ENCODE results near the gene UPP2.

UPP2 gene

GRCh38 chr2:158104903-158105302, 3.2 kb downstream of the UPP2 start:
- DNase-seq (ENCODE audit: low read depth): no peak

- DNase-seq (ENCODE audit: low read depth): no peak
Observed at GRCh38 chr2:158112992-158113391, 11.3 kb downstream of the UPP2 start.

GRCh38 chr2:158113741-158114295, 12.1 kb downstream of the UPP2 start:
- no peak for DNase-seq (ENCODE audit: low read depth)

- DNase-seq (ENCODE audit: low read depth): no peak
Observed at GRCh38 chr2:158114516-158114915, 12.8 kb downstream of the UPP2 start.

GRCh38 chr2:158115202-158115767, 13.6 kb downstream of the UPP2 start:
- no peak for DNase-seq (ENCODE audit: low read depth)

GRCh38 chr2:158116936-158117335, 15.3 kb downstream of the UPP2 start:
- no peak for DNase-seq (ENCODE audit: low read depth)

- no peak for DNase-seq (ENCODE audit: low read depth)
Observed at GRCh38 chr2:158120102-158120501, 18.4 kb downstream of the UPP2 start.

GRCh38 chr2:158120664-158121641, 19.3 kb downstream of the UPP2 start:
- no peak for DNase-seq (ENCODE audit: low read depth)

- DNase-seq (ENCODE audit: low read depth): no peak
Observed at GRCh38 chr2:158124896-158125295, 23.2 kb downstream of the UPP2 start.

GRCh38 chr2:158125756-158126498, 24.3 kb downstream of the UPP2 start:
- no peak for DNase-seq (ENCODE audit: low read depth)

- no peak for DNase-seq (ENCODE audit: low read depth)
Observed at GRCh38 chr2:158127380-158127804, 25.7 kb downstream of the UPP2 start.

- DNase-seq (ENCODE audit: low read depth): no peak
Observed at GRCh38 chr2:158128168-158128973, 26.7 kb downstream of the UPP2 start.

GRCh38 chr2:158129037-158129436, 27.4 kb downstream of the UPP2 start:
- no peak for DNase-seq (ENCODE audit: low read depth)

GRCh38 chr2:158130832-158131473, 29.3 kb downstream of the UPP2 start:
- no peak for DNase-seq (ENCODE audit: low read depth)

GRCh38 chr2:158131483-158131912, 29.8 kb downstream of the UPP2 start:
- no peak for DNase-seq (ENCODE audit: low read depth)

- no peak for DNase-seq (ENCODE audit: low read depth)
Observed at GRCh38 chr2:158131919-158132566, 30.4 kb downstream of the UPP2 start.

- no peak for DNase-seq (ENCODE audit: low read depth)
Observed at GRCh38 chr2:158134055-158134454, 32.4 kb downstream of the UPP2 start.

- no peak for DNase-seq (ENCODE audit: low read depth)
Observed at GRCh38 chr2:158134655-158135054, 33.0 kb downstream of the UPP2 start.

GRCh38 chr2:158135096-158135495, 33.4 kb downstream of the UPP2 start:
- DNase-seq (ENCODE audit: low read depth): no peak

GRCh38 chr2:158138255-158138654, 36.6 kb downstream of the UPP2 start:
- DNase-seq (ENCODE audit: low read depth): no peak

Measured in activated T-helper 1 cell treated with Interleukin-2 at 50 U/mL for 16 hours (primary cell).